Measurements from ENCODE around the gene TUBA3E.
"Not testable (repeated sequence)": the region's sequence is repeated elsewhere in the genome, so short reads cannot be mapped to it uniquely, and the experiment has no call there.

TUBA3E gene

DNA sequence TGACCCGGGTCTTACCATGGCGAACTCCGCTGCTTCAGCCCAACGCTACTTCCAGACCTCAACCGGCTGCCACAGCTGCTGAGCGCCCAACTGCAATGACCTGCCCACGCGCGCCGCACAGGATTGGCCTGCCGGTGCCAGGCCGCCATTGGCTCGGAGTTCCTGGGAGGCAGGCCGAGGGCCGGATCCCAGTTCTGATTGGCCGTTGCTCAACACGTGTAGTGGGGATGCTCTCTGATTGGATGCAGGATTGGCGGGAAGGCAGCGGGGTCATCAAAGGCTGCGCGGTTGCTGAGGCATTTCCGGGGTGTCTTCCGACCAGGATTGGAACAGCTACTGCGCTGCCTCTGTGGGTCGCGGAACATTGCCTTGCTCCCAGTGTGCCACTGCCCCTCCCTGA lies at the start of gene TUBA3E:
TUBA3E (minus strand) TSS at position 97 of the 400 bp plus-strand sequence; CDS start at position 18, 79 bp downstream.
- Histone ChIP-seq H3K4me3 (no peak within 1 kb of the TSS), H3K4me2 (no peak within 1 kb of the TSS), H4K20me1 (no peaks in the 10 kb centered on the region), H3K4me1 (no peaks in the 10 kb centered on the region), H3K36me3 (no peaks in the 10 kb centered on the region), H3K27me3 (no peaks in the 10 kb centered on the region), H3K9ac (no peak within 1 kb of the TSS), H3K27ac (no peak within 1 kb of the TSS), H3K9me3 (no peaks in the 10 kb centered on the region)
- no peak for TF ChIP-seq Cebpa-rat (IDR thresholded peaks at IDR 0.05)

DNA sequence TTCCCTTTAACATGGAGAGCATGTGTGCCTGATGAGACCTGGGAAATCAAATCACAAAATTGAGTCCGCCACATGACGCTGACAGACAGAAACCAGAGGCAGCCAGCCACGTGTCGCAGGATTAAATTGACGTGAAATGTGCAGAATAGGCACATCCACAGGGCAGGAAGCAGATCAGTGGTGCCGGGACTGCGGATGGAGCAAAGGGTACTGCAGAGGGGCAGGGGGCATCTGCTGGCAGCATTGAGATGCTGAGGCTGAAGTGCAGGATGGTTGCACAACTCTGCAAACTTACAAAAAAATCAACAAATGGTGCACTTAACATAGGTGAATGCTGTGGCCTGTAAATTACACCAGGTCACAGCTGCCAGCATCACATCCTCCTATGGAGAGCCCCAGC lies 48.2 kb upstream of the TUBA3E start:
- no peaks in the 10 kb centered on the region for H3K36me3 ChIP-seq
- H3K4me3 ChIP-seq = no peak overlapping the region
- no peaks in the 10 kb centered on the region for H3K9me3 ChIP-seq
- H3K4me2 ChIP-seq = no peak overlapping the region
- no peak overlapping the region for H3K9ac ChIP-seq
- H3K27ac ChIP-seq = no peak overlapping the region
- no peaks in the 10 kb centered on the region for H4K20me1 ChIP-seq
- no peak for TF ChIP-seq Cebpa-rat (IDR thresholded peaks at IDR 0.05)
- no peaks in the 10 kb centered on the region for H3K4me1 ChIP-seq
- peaks cover 7% of the 10 kb centered on the region for H3K27me3 ChIP-seq

DNA sequence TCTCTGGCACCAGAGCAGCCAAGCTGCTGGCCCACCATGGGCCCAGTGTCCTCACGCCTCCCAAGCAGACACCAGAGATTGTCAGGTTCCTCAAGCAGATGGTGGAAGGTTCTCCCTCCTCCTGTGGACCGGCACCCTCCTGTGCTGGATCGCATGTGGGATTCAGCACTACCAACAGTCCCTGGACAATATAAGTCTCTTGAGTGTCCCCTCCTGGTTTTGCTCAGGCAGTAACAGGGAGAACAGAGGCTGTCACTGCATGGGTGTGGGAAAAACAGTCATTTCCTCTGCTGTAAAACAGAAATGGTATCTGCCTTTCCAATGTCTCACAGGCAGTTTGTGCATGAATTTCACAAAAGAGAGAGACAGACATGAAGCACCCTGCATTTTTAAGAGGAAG lies 47.7 kb upstream of the TUBA3E start:
- Histone ChIP-seq H3K36me3 (no peaks in the 10 kb centered on the region), H3K4me1 (no peaks in the 10 kb centered on the region), H3K27me3 (peaks cover 3% of the 10 kb centered on the region), H3K4me3 (no peak overlapping the region), H3K9me3 (no peaks in the 10 kb centered on the region), H3K27ac (no peak overlapping the region), H3K4me2 (no peak overlapping the region), H4K20me1 (no peaks in the 10 kb centered on the region), H3K9ac (no peak overlapping the region)
- no peak for TF ChIP-seq Cebpa-rat (IDR thresholded peaks at IDR 0.05)

DNA sequence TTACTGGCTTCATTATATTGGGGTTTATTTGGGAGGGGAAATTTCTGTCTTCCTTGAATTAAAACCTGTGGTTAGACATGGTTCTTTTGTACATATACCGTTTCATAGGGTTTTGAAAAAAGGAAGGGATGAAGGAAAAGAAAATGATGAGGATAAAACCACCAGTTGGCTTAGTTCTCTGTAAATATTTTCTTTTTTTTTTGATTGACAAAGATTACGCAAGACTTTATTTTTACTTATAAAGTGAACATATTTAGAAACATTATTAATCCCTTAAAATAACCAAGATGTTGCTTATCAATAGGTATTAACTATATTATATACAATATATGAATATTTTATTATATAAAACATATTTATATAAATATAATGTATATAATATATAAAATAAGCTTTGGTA lies 45.1 kb upstream of the TUBA3E start:
- H3K27me3 ChIP-seq = no peaks in the 10 kb centered on the region
- H3K4me2 ChIP-seq = no peak overlapping the region
- no peak for TF ChIP-seq Cebpa-rat (IDR thresholded peaks at IDR 0.05)
- H3K9ac ChIP-seq = no peak overlapping the region
- no peaks in the 10 kb centered on the region for H4K20me1 ChIP-seq
- no peak overlapping the region for H3K4me3 ChIP-seq
- no peaks in the 10 kb centered on the region for H3K9me3 ChIP-seq
- H3K36me3 ChIP-seq = no peaks in the 10 kb centered on the region
- no peak overlapping the region for H3K27ac ChIP-seq
- H3K4me1 ChIP-seq = no peaks in the 10 kb centered on the region

DNA sequence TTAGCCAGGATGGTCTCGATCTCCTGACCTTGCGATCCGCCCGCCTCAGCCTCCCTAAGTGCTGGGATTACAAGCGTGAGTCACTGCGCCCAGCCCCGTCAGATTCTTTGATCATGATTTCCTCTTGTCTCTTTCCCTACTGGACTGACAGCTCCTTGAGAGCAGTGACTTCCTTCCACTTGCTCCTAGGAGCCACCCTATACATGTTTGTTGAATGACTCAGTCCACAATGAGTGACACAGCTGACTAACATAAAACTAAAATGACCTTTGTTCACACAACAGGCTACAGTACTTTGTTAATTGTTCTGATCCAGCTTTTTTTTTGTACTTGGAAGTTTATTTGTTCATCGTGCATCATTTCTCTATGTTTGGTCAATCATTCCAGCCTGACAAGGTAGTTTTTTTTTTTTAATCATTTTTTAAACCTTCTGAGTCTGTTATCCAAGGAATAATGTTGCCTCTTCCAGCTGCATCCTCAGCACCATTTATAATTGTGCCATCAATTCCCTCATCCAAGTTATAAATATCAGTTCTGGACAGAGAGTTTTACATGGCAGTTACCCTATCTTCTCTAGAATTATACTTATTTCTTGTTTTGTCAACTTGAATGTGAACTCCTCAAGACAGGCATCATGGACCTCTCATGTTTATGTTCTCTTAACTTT lies 42.9 kb upstream of the TUBA3E start:
- H3K9me3 ChIP-seq = no peaks in the 10 kb centered on the region
- no peak for TF ChIP-seq Cebpa-rat (IDR thresholded peaks at IDR 0.05)
- H3K27ac ChIP-seq = no peak overlapping the region
- no peaks in the 10 kb centered on the region for H3K27me3 ChIP-seq
- H3K4me3 ChIP-seq = no peak overlapping the region
- H3K4me1 ChIP-seq = no peaks in the 10 kb centered on the region
- H3K4me2 ChIP-seq = no peak overlapping the region
- no peaks in the 10 kb centered on the region for H3K36me3 ChIP-seq
- no peaks in the 10 kb centered on the region for H4K20me1 ChIP-seq
- H3K9ac ChIP-seq = no peak overlapping the region

DNA sequence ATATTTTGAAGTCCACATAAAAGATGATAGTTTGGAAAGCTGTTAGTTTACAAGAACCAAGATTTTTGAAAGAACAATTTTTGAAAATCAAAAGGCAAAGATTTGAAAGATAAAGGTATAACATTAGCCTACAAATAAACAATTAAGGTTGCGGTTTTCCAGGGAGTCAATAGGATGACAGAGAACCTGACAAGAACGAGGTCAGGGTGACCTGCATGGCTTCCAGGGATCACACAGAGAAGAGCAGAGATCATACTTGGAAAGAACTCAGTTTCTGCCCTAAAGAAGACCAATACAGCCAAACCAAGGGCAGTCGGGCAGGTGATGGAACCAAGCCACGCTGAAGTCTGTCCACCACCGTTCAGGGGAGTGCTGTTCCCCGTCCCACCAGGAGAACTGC lies 41.3 kb upstream of the TUBA3E start:
- H3K4me3 ChIP-seq, H3K9ac ChIP-seq, H3K4me2 ChIP-seq, H3K9me3 ChIP-seq, H3K4me1 ChIP-seq, H3K27ac ChIP-seq, H3K36me3 ChIP-seq, H4K20me1 ChIP-seq, H3K27me3 ChIP-seq: not testable (repeated sequence)

DNA sequence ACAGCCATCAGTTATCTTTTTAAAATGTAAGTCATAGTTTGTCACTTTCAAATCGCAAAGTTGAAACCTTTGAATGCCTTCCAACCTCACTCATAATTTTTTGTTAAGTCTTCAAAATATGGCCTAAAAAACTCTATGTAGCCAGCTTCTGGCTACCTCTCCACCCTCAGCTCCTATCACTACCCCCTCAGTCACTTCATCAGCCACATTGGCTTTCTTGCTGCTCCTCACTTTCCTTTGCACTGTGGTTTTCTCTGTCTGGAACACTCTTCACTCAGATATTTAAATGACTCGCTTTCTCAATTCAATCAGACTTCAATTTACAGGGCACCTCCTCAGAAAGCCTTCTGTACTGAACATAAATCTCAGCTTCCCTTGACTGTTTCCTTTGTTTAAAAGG lies 34.8 kb upstream of the TUBA3E start:
- H3K27me3 ChIP-seq, H3K9me3 ChIP-seq, H3K4me3 ChIP-seq, H3K4me2 ChIP-seq, H3K27ac ChIP-seq, H3K9ac ChIP-seq, H3K4me1 ChIP-seq, H4K20me1 ChIP-seq, H3K36me3 ChIP-seq: not testable (repeated sequence)

DNA sequence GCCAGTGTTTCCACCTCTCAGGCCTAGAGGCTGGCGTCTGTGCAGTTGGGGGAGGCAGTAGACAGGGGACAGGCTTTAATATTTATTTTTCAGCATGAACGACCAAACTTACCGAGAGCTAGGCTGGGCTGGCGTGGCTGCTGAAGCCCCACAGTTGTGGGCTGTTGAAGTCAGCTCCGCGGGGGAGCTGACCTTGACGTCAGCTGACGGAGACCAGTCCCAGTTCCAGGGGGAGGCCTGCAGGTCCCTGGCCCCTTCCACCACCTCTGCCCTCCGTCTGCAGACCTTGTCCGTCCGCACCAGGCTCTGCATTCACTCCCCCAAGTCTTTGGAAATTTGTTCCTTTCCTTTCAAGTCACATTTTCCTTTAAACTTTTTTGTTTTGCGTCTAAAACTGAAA lies 33.4 kb upstream of the TUBA3E start:
- TF ChIP-seq Cebpa-rat (IDR thresholded peaks at IDR 0.05) = no peak

DNA sequence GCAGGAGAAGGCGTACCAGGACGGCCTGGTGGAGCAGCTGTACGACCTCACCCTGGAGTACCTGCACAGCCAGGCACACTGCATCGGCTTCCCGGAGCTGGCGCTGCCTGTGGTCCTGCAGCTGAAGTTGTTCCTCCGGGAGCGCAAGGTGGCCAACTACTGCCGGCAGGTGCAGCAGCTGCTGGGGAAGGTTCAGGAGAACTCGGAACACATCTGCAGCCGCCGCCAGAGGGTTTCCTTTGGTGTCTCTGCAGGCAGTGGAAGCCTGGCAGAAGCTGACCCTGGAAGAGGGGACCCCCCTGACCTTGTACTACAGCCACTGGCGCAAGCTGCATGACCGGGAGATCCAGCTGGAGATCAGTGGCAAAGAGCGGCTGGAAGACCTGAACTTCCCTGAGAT lies 32.7 kb upstream of the TUBA3E start:
- not testable (repeated sequence) for H3K27me3 ChIP-seq, H3K27ac ChIP-seq, H3K4me3 ChIP-seq, H3K4me2 ChIP-seq, H4K20me1 ChIP-seq, H3K4me1 ChIP-seq, H3K9ac ChIP-seq, H3K9me3 ChIP-seq, H3K36me3 ChIP-seq

More for the DNA sequence above, 33.4 kb upstream of the TUBA3E start:
- H4K20me1 ChIP-seq = no peaks in the 10 kb centered on the region
- no peak overlapping the region for H3K9ac ChIP-seq
- H3K27me3 ChIP-seq = no peaks in the 10 kb centered on the region
- H3K36me3 ChIP-seq = no peaks in the 10 kb centered on the region
- H3K4me3 ChIP-seq = no peak overlapping the region
- no peaks in the 10 kb centered on the region for H3K4me1 ChIP-seq
- no peak overlapping the region for H3K4me2 ChIP-seq
- H3K9me3 ChIP-seq = peaks cover 6% of the 10 kb centered on the region; the same call in 1 of the 2 replicates
- no peak overlapping the region for H3K27ac ChIP-seq

DNA sequence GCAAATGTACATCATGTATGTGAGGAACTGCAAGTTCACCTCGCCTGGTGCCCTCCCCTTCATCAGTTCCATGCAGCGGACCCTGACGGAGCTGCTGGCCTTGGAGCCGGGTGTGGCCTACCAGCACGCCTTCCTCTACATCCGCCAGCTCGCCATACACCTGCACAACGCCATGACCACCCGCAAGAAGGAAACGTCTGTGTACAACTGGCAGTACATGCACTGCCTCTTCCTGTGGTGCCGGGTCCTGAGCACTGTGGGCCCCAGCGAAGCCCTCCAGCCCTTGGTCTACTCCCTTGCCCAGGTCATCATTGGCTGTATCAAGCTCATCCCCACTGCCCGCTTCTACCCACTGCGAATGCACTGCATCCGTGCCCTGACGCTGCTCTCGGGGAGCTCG lies 32.1 kb upstream of the TUBA3E start:
- H4K20me1 ChIP-seq, H3K36me3 ChIP-seq, H3K27me3 ChIP-seq, H3K4me2 ChIP-seq, H3K27ac ChIP-seq, H3K9me3 ChIP-seq, H3K9ac ChIP-seq, H3K4me3 ChIP-seq, H3K4me1 ChIP-seq: not testable (repeated sequence)

DNA sequence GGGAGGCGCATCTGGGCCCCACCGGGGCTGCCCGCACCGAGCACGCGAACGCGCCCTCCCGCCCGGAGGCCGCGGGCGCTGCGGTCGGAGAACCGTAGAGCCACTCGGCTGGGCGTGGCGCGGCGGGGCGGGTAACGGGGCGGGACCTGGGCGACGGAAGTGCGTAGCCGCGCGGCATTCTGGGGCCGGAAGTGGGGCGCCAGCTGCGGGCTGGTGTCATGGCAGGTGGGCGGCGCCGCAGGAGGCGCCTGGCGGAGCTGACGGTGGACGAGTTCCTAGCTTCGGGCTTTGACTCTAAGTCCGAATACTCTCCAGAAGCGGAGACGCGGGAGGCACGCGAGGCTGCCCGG lies 30.9 kb upstream of the TUBA3E start:
- H3K4me3 ChIP-seq, H3K9ac ChIP-seq, H4K20me1 ChIP-seq, H3K36me3 ChIP-seq, H3K4me2 ChIP-seq, H3K27me3 ChIP-seq, H3K27ac ChIP-seq, H3K4me1 ChIP-seq, H3K9me3 ChIP-seq: not testable (repeated sequence)

DNA sequence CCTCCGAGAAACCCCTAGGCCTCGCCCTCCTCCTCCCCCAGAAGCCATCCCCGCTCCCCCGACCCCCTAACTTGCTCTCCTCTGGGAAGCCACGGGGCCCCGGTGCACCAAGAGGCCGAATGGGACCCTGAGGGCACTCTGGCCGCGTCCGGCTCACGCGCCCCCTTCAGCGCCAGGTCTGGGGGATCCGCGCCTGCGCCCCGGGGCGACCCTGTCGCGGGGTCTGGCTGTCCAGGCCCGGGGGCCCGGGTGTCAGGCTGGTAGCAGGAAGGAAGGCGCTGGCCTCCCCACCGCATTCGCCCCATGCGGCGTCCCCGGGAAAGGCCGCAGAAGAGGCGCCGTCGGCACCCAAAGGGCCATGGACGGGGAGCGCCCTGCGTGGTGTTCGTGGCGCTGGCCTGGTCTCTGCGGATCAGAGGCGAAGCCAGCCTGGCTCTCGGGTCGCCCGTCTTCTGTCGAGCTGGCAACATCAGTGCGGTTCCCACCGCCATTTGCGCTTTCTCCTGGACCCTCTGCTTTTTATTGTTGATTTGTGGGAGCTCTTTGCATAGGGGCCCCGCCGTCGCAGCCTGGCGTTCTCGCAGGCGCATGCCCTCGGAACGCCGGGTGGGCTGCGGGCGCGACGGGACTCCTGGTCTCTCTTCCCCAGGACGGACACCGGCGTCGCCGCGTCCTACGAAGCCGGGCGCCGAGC lies 30.4 kb upstream of the TUBA3E start:
- H3K9ac ChIP-seq, H3K9me3 ChIP-seq, H3K36me3 ChIP-seq, H4K20me1 ChIP-seq, H3K4me2 ChIP-seq, H3K4me1 ChIP-seq, H3K4me3 ChIP-seq, H3K27ac ChIP-seq, H3K27me3 ChIP-seq: not testable (repeated sequence)

DNA sequence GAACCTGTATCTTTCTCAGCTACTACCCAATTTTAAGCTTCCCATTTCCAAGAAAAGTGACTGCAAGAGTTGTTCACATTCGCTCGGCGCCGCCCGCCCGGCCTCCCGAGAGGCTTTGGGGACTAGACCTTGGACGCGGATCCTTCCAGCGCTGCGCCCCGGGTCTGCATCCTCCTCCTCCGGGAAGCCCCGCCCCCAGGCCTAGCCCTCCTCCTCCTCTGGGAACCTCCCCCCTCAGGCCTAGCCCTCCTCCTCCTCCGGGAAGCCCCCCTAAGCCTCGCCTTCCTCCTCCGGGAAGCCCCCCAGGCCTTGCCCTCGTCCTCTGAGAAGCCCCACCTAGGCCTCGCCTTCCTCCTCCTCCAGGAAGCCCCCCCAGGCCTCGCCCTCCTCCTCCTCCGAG lies 29.8 kb upstream of the TUBA3E start:
- H4K20me1 ChIP-seq, H3K27ac ChIP-seq, H3K27me3 ChIP-seq, H3K9me3 ChIP-seq, H3K4me3 ChIP-seq, H3K4me1 ChIP-seq, H3K4me2 ChIP-seq, H3K36me3 ChIP-seq, H3K9ac ChIP-seq: not testable (repeated sequence)

DNA sequence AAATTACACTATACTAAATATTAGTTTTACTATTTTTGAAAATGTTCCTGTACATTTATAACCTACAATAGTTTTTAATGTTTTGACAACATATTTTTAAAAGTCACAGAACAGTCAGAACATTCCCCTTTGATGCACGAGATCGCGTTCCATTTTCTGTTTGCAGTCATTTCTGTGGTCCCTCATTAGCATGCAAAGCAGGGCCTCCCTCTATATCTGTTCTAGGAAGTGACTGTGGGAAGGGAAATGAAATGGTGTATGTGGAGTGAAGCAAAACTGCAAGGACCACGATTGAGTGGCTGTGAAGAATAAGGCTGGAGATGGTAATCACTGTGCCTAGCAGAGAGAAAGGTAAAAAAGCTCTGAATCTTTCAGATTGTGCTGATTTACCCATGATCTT lies 24.3 kb upstream of the TUBA3E start:
- not testable (repeated sequence) for H3K4me3 ChIP-seq, H3K27ac ChIP-seq, H3K4me1 ChIP-seq, H4K20me1 ChIP-seq, H3K27me3 ChIP-seq, H3K4me2 ChIP-seq, H3K9me3 ChIP-seq, H3K9ac ChIP-seq, H3K36me3 ChIP-seq

DNA sequence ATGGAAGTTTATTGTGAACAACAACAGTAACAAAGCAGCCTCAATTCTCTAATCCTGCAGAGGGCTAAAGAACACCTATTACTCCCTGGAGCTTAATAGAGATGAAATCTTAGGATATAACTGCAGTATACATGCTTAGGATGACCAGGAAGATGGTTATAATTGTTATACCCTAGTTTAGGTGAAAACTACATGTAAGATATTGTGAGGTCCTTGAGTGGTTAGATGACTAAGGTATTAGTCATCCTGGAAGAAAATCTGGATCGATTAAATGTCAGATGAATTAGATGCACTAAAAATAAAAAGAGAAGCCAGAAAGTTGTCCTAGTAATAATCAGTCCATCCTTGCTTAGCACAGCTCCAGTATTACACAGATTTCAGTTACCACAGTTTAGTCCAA lies 22.3 kb upstream of the TUBA3E start:
- H3K4me1 ChIP-seq, H3K27ac ChIP-seq, H4K20me1 ChIP-seq, H3K4me3 ChIP-seq, H3K9me3 ChIP-seq, H3K9ac ChIP-seq, H3K36me3 ChIP-seq, H3K27me3 ChIP-seq, H3K4me2 ChIP-seq: not testable (repeated sequence)

Data from BLaER1 (cell line).